Upper lobe of right lung (tissue), 1 donor: ENCODE data around the gene SHKBP1. TPM values are rescaled to one million over a fixed set of nuclear protein-coding genes. Genes with fewer than 3 reads are reported as not detected.
"Not testable (repeated sequence)": the region's sequence is repeated elsewhere in the genome, so short reads cannot be mapped to it uniquely, and the experiment has no call there.

Experiments used
- ATAC-seq: fragments of 200-7000 bp; cut with Tn5 transposase; one replicate; pipeline ENCODE4 v1.9.1; 2020; ENCODE audit warnings: mild to moderate bottlenecking, moderate library complexity
- DNase-seq: peaks from one replicate; pipeline ENCODE4 v3.0.0-alpha.2; 2020
- H3K27ac ChIP-seq: fragments of 200-600 bp; one replicate; pipeline ENCODE4 v1.8.0; 2022
- H3K27me3 ChIP-seq: fragments of 200-600 bp; one replicate; pipeline ENCODE4 v1.8.0; 2022; ENCODE audit warnings: mild to moderate bottlenecking
- H3K36me3 ChIP-seq: fragments of 200-600 bp; one replicate; pipeline ENCODE4 v1.8.0; 2022
- H3K4me1 ChIP-seq: fragments of 200-600 bp; one replicate; pipeline ENCODE4 v1.8.0; 2022
- H3K4me3 ChIP-seq: fragments of 200-600 bp; one replicate; pipeline ENCODE4 v1.8.0; 2022; ENCODE audit warnings: mild to moderate bottlenecking
- H3K9me3 ChIP-seq: fragments of 200-600 bp; one replicate; pipeline ENCODE4 v1.8.0; 2022
- CTCF ChIP-seq: fragments of 200-600 bp; IDR thresholded peaks from one replicate; pipeline ENCODE4 v1.8.0; 2022; ENCODE audit warnings: antibody characterized with exemption
- intact Hi-C: fragments of 100-400 bp; cut with DNase I; formaldehyde crosslinking; loops from one replicate; pipeline ENCODE4 v1.11.0; 2022
- total RNA-seq: library from RNA; stranded (reverse); fragmentation: NEBNext Ultra II Directional; extraction: Animal tissue kit (Norgen Biotek cat#: 25700); gene quantifications from one replicate; pipeline ENCODE4 v1.2.1, GENCODE V29; 2021
- donor health status: DM: no; HTN: yes; CAD: no; lungs with severe emphysema.

The SHKBP1 gene
- total RNA-seq, 1 donor from 2014 or later: 68.1 TPM

GRCh38 chr19:40621283-40621682, 44.6 kb downstream of the SHKBP1 start:
- Histone ChIP-seq H3K4me1 (no peaks in the 10 kb centered on the region), H3K27me3 (no peaks in the 10 kb centered on the region), H3K27ac (no peak overlapping the region), H3K9me3 (no peaks in the 10 kb centered on the region), H3K4me3 (no peak overlapping the region), H3K36me3 (peaks cover 32% of the 10 kb centered on the region)
- ATAC-seq (no peak), DNase-seq (no peak)
- intact Hi-C loops: no loop called here
- no peak for TF ChIP-seq CTCF

- no peaks in the 10 kb centered on the region for H3K27me3 ChIP-seq
- ATAC-seq: no peak
- no peak for TF ChIP-seq CTCF
- intact Hi-C loops: no loop called here
- H3K9me3 ChIP-seq: no peaks in the 10 kb centered on the region
- H3K4me3 ChIP-seq: no peak overlapping the region
- H3K4me1 ChIP-seq: no peaks in the 10 kb centered on the region
- H3K27ac ChIP-seq: no peak overlapping the region
- DNase-seq: no peak
- peaks cover 34% of the 10 kb centered on the region for H3K36me3 ChIP-seq
Measured at GRCh38 chr19:40621966-40622772, 45.5 kb downstream of the SHKBP1 start.

DNA sequence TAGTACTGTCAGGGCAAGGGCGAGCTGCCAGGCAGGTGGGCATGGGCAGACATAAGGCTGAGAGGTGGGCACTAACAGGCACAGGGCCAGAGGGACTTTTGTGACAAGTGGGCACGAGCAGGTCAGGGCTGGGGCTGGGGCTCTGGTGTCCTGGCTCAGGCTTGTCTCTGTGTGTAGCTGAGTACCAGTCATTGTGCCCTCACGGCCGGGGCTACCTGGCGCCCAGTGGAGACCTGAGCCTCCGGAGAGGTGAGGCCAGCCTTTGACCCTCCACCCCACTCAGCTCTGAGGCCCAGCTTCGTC, 46.1 kb downstream of the SHKBP1 start:
- no peaks in the 10 kb centered on the region for H3K27me3 ChIP-seq
- H3K4me1 ChIP-seq: no peaks in the 10 kb centered on the region
- H3K36me3 ChIP-seq: peaks cover 34% of the 10 kb centered on the region
- TF ChIP-seq CTCF: no peak
- no peaks in the 10 kb centered on the region for H3K9me3 ChIP-seq
- intact Hi-C loops: no loop called here
- no peak overlapping the region for H3K4me3 ChIP-seq
- no peak for DNase-seq
- H3K27ac ChIP-seq: no peak overlapping the region
- no peak for ATAC-seq

GRCh38 chr19:40623403-40624251, 47.0 kb downstream of the SHKBP1 start:
- intact Hi-C loops: no loop called here
- DNase-seq: peak; percentile 77
- H3K4me1 ChIP-seq: no peaks in the 10 kb centered on the region
- H3K9me3 ChIP-seq: no peaks in the 10 kb centered on the region
- H3K27me3 ChIP-seq: no peaks in the 10 kb centered on the region
- no peak for TF ChIP-seq CTCF
- H3K27ac ChIP-seq: no peak overlapping the region
- peak; percentile 59 for ATAC-seq
- no peak overlapping the region for H3K4me3 ChIP-seq
- H3K36me3 ChIP-seq: peaks cover 38% of the 10 kb centered on the region

- H3K36me3 ChIP-seq: peaks cover 42% of the 10 kb centered on the region
- H3K4me1 ChIP-seq, H3K9me3 ChIP-seq, H3K27ac ChIP-seq, ATAC-seq, DNase-seq, H3K27me3 ChIP-seq, intact Hi-C loops, H3K4me3 ChIP-seq: not testable (repeated sequence)
Measured at GRCh38 chr19:40624369-40625153, 47.9 kb downstream of the SHKBP1 start.
